HL-60 (cell line): ENCODE measurements around the gene DENND1A.
A peak's percentile ranks its signal among the peaks of the same experiment; 100 is the strongest.

Experiments used
- GABPA ChIP-seq: IDR thresholded peaks from 2 replicates; pipeline ENCODE4 v1.6.1; 2012; ENCODE audit warnings: low read depth
- POLR2AphosphoS5 ChIP-seq: IDR thresholded peaks from 2 replicates; pipeline ENCODE4 v1.6.1; 2012; ENCODE audit warnings: low read depth
- SPI1 ChIP-seq: IDR thresholded peaks from 2 replicates; pipeline ENCODE4 v1.6.1; 2012; ENCODE audit warnings: low read depth, mild to moderate bottlenecking, borderline replicate concordance
- TF ChIP-seq, protein P1 (sequence below): IDR thresholded peaks from one replicate; pipeline ENCODE4 v1.5.1; 2011; ENCODE audit warnings: low read length, control low read depth, inconsistent platforms; ENCODE audit not compliant: insufficient read depth
- TF ChIP-seq, protein P2 (sequence below): IDR thresholded peaks from 2 replicates; pipeline ENCODE4 v1.6.1; 2012; ENCODE audit warnings: low read depth; ENCODE audit not compliant: insufficient replicate concordance

DNA sequence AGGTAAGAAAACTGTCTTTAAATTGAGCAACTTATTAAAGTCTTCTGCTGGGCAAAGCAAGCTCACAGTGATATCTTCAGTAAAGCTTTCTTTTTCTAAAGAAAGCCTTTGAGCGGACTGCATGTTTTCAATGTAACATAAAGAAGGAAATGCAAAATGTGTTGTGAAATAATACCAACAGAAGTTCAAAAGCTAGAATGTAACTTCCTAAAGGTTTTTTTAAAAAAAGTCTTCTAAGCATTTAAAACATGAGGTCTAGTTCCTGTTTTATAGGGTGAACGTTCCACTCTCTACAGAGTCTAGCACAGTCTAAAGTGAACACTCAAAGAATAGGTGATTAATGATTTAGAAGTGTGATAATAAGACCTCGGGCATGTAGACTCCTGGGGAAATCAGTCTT lies 62.9 kb downstream of the DENND1A start:
- TF ChIP-seq GABPA, result no peak
- TF ChIP-seq, protein P1, sequence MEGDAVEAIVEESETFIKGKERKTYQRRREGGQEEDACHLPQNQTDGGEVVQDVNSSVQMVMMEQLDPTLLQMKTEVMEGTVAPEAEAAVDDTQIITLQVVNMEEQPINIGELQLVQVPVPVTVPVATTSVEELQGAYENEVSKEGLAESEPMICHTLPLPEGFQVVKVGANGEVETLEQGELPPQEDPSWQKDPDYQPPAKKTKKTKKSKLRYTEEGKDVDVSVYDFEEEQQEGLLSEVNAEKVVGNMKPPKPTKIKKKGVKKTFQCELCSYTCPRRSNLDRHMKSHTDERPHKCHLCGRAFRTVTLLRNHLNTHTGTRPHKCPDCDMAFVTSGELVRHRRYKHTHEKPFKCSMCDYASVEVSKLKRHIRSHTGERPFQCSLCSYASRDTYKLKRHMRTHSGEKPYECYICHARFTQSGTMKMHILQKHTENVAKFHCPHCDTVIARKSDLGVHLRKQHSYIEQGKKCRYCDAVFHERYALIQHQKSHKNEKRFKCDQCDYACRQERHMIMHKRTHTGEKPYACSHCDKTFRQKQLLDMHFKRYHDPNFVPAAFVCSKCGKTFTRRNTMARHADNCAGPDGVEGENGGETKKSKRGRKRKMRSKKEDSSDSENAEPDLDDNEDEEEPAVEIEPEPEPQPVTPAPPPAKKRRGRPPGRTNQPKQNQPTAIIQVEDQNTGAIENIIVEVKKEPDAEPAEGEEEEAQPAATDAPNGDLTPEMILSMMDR, result no peak
- TF ChIP-seq POLR2AphosphoS5, result peak; percentile 23; the same call in 1 of the 2 replicates
- TF ChIP-seq, protein P2, sequence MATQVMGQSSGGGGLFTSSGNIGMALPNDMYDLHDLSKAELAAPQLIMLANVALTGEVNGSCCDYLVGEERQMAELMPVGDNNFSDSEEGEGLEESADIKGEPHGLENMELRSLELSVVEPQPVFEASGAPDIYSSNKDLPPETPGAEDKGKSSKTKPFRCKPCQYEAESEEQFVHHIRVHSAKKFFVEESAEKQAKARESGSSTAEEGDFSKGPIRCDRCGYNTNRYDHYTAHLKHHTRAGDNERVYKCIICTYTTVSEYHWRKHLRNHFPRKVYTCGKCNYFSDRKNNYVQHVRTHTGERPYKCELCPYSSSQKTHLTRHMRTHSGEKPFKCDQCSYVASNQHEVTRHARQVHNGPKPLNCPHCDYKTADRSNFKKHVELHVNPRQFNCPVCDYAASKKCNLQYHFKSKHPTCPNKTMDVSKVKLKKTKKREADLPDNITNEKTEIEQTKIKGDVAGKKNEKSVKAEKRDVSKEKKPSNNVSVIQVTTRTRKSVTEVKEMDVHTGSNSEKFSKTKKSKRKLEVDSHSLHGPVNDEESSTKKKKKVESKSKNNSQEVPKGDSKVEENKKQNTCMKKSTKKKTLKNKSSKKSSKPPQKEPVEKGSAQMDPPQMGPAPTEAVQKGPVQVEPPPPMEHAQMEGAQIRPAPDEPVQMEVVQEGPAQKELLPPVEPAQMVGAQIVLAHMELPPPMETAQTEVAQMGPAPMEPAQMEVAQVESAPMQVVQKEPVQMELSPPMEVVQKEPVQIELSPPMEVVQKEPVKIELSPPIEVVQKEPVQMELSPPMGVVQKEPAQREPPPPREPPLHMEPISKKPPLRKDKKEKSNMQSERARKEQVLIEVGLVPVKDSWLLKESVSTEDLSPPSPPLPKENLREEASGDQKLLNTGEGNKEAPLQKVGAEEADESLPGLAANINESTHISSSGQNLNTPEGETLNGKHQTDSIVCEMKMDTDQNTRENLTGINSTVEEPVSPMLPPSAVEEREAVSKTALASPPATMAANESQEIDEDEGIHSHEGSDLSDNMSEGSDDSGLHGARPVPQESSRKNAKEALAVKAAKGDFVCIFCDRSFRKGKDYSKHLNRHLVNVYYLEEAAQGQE, result peak; percentile 29
- peak; percentile 79 for TF ChIP-seq SPI1
